ENCODE data around the gene POU2F1.

Gene POU2F1

GRCh38 chr1:167447521-167448136, 226.9 kb downstream of the POU2F1 start:
- no peak for DNase-seq

- DNase-seq, result no peak
Measured at GRCh38 chr1:167450843-167451242, 230.2 kb downstream of the POU2F1 start.

DNA sequence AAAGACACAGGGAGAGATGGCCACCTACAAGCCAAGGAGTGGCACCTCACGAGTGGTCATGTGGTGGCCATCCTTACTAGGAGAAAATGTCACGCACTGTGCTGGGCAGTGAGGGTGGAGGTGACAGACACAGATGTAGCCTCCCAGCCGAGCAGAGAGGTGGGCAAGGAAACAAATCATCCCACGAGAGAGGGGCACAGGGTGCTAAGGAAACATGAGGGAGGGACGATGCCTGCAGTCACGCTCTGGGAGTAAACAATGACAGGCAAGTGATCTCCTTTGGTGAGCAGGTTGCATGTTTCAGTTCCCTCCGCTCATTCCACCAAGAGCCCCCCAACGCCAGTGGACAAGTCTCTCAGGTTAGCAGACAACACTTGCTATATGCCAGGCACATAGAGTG, 231.8 kb downstream of the POU2F1 start:
- no peak for DNase-seq

DNA sequence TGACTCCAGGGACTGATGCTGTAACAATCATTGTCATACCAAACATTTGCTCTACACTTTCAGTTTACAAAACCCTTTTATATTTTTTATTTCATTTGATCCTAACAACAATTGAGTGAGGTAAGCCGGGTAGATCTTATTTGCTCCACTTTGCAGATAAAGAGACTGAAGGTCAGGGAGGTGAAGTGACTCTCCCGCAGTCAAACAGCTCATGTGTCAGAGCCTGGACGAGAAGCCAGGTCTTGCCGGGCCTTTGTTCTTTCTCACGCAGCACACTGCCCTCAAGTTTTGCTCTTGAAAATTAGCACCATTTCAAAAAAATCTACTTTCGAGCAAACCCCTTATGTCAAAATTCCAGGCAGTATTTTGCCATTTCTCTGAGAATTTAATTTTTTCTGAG, 232.4 kb downstream of the POU2F1 start:
- DNase-seq, result no peak

- no peak for DNase-seq
Measured at GRCh38 chr1:167454304-167454893, 233.7 kb downstream of the POU2F1 start.

- DNase-seq, result no peak
Measured at GRCh38 chr1:167454894-167455785, 234.5 kb downstream of the POU2F1 start.

DNA sequence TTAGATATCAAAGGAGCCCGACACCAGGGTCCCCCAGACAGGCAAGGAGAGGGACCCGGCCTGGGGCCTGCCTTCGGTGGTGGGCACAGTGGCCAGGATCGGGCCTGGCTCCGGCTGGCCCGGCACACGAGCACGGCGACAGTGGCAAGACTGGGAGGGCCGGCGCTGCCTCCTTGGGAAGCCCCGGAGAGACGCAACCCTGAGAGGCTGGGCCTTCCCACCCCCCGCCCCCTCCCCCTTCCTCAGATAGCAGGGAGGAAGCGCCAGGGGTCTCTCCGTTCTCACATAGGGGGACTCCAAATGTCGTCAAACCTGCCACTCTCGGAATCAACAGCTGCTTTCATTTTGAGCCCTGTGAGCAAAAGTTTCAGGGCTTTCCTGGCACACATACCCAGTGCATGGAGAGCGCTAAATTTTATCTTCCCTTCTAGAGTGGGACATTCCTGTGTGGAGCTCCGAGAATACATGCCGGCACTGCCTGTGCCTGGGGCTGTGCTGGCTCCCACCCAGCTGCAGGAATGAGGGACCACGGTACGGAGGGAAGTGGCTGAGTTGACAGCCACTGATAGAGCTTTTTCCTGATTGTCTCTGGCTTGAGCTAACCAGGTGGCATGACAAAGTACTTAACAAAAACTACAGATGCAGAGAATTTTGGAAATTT, 235.2 kb downstream of the POU2F1 start:
- no peak for DNase-seq

- DNase-seq, result no peak
Measured at GRCh38 chr1:167456524-167456923, 235.8 kb downstream of the POU2F1 start.

DNA sequence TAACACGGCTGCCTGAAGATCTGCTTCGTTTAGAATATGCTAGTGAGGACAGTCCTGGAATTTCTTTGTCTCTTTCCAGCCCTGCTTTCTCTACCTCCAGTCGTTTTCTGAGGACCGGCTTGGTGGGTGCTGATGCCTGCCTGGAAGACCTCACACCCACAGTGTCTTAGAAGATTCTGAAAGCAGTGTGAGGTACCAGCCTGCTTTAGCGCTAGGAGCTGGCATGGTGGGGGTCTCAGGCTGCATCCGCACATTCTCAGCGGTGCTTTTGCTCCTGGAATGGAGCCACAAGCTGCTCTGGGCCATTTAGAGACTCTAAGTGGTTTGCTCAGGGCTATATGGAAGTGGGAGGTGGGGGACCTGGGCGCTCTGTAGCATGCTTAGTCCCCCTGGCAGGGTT, 236.2 kb downstream of the POU2F1 start:
- DNase-seq, result no peak

DNA sequence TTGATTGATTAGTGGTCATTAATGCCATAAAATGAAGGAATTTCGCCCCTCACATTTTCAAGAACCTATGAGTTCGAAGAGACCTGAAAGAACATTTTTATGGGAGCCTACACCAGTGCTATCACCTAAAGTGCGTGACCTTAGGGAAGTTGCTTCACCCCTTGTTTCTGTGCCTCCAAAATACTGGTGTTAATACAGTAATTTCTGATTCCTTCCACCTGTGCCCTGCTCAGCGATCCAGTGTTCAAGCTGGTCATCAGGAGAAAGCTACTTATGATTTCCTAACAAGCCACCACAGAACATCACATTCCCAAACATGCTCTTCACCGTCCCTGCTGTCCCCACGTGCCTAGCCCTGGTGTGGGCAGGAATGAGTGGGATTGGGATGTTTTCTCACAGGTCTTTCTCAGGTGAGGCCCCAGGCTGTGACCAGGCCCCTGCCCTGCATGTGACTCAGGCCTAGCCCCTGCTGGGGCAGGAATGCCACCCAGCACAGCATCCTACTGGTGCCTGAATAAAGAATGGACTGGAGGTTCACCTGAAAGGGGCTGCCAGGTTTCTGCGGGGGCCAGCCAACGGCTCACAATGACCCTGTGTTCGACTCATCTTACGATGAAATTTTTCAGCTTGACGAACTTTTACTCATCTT, 237.4 kb downstream of the POU2F1 start:
- DNase-seq, result no peak

- no peak for DNase-seq
Measured at GRCh38 chr1:167460836-167461235, 240.2 kb downstream of the POU2F1 start.

GRCh38 chr1:167462341-167462740, 241.7 kb downstream of the POU2F1 start:
- DNase-seq, result no peak

DNA sequence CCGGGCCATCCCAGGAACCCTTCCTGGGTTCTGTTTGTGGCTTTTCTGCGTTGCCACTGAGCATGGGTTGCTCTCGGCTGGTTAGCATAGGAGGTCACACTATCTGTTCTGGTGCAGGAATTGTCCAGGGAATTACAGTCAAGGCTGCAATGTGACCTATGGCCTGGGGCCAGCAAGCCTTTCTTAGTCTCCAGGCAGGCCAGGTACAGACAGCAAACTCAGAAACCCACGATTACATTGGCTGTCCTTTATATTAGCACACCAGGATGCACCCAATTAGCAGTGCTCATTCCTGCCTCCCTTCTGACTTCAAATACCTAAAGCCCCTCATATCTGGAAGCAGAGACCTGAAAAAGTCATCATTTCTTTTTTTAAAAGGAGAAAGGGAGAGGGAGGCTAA, 242.4 kb downstream of the POU2F1 start:
- DNase-seq, result no peak

- DNase-seq, result no peak
Measured at GRCh38 chr1:167463875-167464575, 243.3 kb downstream of the POU2F1 start.

GRCh38 chr1:167465018-167465417, 244.3 kb downstream of the POU2F1 start:
- DNase-seq, result no peak

- no peak for DNase-seq
Measured at GRCh38 chr1:167465743-167466142, 245.1 kb downstream of the POU2F1 start.

DNA sequence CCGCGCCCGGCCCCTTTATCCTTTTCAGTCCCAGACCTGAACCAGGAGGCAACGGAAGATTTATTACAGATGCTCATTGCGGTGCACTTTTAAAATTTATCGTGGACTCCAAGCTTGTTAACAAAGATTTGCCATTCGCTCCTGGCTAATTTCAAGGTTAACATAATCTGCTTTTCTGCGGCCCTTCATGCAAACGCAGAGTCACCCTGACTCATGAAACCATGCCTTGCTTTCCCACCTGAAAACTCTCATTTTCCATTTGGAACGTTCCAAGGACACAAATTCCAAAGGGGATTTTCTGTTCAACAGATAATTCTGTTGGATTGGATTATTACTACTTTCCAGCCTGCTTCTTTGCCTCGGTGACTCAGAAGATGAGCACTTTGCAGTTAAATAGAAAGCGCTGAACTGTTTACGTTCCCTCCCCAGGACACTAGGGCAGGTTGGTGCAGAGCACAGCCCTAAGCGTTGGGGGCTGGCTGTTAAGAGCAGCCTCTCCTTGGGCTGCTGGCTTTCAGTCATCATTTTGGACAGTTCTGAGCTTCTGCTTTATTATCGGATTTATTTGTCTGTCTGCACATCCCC, 246.5 kb downstream of the POU2F1 start:
- DNase-seq, result no peak

- no peak for DNase-seq
Measured at GRCh38 chr1:167467752-167468151, 247.1 kb downstream of the POU2F1 start.

DNA sequence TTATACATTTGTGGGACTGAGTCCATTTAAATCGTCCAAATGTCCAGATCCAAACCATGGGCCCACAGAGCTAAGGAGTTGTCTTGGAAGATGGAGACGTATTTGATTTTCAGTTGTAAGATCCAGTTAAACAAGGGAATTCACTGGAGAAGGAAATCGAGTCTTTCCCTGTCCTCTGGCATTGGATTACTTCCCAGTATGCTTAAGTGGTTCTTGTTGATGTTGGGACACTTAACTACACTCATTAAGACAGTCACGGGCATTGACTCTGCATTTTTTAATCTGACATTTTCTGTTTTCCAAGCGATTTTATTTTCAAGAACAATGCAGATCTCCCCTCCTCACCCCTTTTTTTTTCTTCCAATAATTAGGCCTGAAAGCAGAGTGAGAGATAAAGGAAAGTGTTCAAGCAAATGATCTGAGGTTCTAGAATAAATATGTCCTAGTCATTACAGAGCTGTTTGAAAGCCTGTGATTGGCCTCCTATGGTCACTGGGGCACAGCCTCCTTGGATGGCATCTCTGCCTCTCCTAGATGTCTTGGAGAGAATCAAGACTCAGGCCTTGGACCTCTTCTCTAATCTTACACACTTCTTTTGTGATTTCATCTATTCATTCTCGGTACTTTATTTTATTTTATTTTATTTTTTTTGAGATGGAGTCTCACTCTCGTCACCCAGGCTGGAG, 248.7 kb downstream of the POU2F1 start:
- no peak for DNase-seq

GRCh38 chr1:167471568-167471967, 250.9 kb downstream of the POU2F1 start:
- DNase-seq, result no peak

Measured in NCI-H446 treated with DMSO at 0.1 percent for 48 hours (cell line).